ENCODE data around the gene FSTL4. TPM values are rescaled to one million over a fixed set of nuclear protein-coding genes. Genes with fewer than 3 reads are reported as not detected.

FSTL4 gene
- total and polyA plus RNA-seq, 2 experiments from 2014 or later, result 1.4 to 2.8 TPM

DNA sequence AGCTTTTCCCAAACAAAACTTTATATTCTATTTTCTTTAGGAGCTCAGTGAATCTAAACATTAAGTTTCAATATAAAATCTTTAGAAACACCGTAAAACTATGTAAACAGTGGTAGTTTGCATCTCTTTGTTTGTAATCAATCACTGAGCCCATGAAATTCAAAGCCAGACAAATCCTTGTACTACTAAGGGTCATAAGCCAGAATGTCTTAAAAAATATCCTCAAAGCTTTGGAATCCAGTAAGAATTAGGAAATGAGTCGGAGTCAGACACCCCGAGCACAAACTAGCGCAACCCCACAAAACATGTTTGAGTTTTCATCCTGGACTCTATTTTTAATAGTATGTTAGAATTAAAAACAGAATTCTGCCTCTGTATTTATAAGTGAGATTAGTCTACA is 406.7 kb downstream of the FSTL4 start (continued):
- no peak for TF ChIP-seq EZH2phosphoT487 (IDR thresholded peaks at IDR 0.05; ENCODE audit: unreplicated experiment)
- TF ChIP-seq, protein P1, sequence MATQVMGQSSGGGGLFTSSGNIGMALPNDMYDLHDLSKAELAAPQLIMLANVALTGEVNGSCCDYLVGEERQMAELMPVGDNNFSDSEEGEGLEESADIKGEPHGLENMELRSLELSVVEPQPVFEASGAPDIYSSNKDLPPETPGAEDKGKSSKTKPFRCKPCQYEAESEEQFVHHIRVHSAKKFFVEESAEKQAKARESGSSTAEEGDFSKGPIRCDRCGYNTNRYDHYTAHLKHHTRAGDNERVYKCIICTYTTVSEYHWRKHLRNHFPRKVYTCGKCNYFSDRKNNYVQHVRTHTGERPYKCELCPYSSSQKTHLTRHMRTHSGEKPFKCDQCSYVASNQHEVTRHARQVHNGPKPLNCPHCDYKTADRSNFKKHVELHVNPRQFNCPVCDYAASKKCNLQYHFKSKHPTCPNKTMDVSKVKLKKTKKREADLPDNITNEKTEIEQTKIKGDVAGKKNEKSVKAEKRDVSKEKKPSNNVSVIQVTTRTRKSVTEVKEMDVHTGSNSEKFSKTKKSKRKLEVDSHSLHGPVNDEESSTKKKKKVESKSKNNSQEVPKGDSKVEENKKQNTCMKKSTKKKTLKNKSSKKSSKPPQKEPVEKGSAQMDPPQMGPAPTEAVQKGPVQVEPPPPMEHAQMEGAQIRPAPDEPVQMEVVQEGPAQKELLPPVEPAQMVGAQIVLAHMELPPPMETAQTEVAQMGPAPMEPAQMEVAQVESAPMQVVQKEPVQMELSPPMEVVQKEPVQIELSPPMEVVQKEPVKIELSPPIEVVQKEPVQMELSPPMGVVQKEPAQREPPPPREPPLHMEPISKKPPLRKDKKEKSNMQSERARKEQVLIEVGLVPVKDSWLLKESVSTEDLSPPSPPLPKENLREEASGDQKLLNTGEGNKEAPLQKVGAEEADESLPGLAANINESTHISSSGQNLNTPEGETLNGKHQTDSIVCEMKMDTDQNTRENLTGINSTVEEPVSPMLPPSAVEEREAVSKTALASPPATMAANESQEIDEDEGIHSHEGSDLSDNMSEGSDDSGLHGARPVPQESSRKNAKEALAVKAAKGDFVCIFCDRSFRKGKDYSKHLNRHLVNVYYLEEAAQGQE (IDR thresholded peaks at IDR 0.05; ENCODE audit: unreplicated experiment), result no peak
- TF ChIP-seq, protein P2, sequence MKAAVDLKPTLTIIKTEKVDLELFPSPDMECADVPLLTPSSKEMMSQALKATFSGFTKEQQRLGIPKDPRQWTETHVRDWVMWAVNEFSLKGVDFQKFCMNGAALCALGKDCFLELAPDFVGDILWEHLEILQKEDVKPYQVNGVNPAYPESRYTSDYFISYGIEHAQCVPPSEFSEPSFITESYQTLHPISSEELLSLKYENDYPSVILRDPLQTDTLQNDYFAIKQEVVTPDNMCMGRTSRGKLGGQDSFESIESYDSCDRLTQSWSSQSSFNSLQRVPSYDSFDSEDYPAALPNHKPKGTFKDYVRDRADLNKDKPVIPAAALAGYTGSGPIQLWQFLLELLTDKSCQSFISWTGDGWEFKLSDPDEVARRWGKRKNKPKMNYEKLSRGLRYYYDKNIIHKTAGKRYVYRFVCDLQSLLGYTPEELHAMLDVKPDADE (IDR thresholded peaks at IDR 0.05), result no peak
- no peak for TF ChIP-seq JUNB (IDR thresholded peaks at IDR 0.05; ENCODE audit: unreplicated experiment)
- no peak for TF ChIP-seq POLR2AphosphoS5 (IDR thresholded peaks at IDR 0.05; ENCODE audit: low read depth)
- TF ChIP-seq EZH2 (IDR thresholded peaks at IDR 0.05; ENCODE audit: low read depth, unreplicated experiment), result no peak

DNA sequence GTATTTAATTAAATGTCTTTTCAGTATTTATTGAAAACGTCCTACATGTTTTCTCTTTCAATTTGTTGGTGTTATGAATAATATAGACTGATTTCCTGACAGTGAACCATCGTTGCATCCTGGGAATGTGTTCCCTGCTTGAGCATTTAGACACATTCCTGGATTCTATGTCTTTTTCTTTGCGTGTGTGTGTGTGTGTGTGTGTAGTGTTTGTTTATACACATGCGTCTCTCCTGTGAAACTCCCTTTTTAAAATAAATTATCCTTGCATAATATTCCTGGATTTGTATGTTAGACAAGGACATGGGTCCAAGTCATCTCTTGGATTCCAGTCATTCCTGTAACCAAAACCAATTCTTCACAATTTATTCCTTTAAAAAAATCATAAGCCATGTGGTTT is 407.1 kb downstream of the FSTL4 start:
- H3K4me1 ChIP-seq (ENCODE audit: insufficient read depth), result no peaks in the 10 kb centered on the region

More for the DNA sequence above, 407.1 kb downstream of the FSTL4 start:
- Mint-ChIP-seq H3K27ac (no peak overlapping the region), H3K27me3 (ENCODE audit: insufficient read depth, low read depth, poor library complexity) (no peaks in the 10 kb centered on the region), H3K36me3 (ENCODE audit: low read depth) (no peaks in the 10 kb centered on the region), H3K9me3 (no peaks in the 10 kb centered on the region), H3K4me1 (no peaks in the 10 kb centered on the region), H3K4me3 (no peak overlapping the region)
- ATAC-seq (no peak), DNase-seq (ENCODE audit: low spot score) (no peak)
- Histone ChIP-seq H4K20me1 (replicated peaks; ENCODE audit: insufficient read depth) (no peaks in the 10 kb centered on the region), H3K27ac (ENCODE audit: low read depth) (no peak overlapping the region), H3K4me3 (no peak overlapping the region), H3K36me3 (ENCODE audit: insufficient read depth) (no peaks in the 10 kb centered on the region), H2AFZ (no peak overlapping the region), H3K9me2 (ENCODE audit: insufficient read depth) (no peaks in the 10 kb centered on the region), H3K27me3 (ENCODE audit: insufficient read depth) (no peaks in the 10 kb centered on the region), H3K79me2 (replicated peaks; ENCODE audit: insufficient read depth) (no peaks in the 10 kb centered on the region), H3F3A (replicated peaks; ENCODE audit: low read depth) (no peaks in the 10 kb centered on the region), H3K4me2 (no peak overlapping the region)
- TF ChIP-seq EZH2 (IDR thresholded peaks at IDR 0.05; ENCODE audit: low read depth, unreplicated experiment), result no peak
- no peak for TF ChIP-seq EZH2phosphoT487 (IDR thresholded peaks at IDR 0.05; ENCODE audit: unreplicated experiment)
- TF ChIP-seq CREB1 (CRISPR knock-in tag; IDR thresholded peaks at IDR 0.05; ENCODE audit: low read depth), result no peak
- TF ChIP-seq JUNB (IDR thresholded peaks at IDR 0.05; ENCODE audit: unreplicated experiment), result no peak
- TF ChIP-seq, protein P3, sequence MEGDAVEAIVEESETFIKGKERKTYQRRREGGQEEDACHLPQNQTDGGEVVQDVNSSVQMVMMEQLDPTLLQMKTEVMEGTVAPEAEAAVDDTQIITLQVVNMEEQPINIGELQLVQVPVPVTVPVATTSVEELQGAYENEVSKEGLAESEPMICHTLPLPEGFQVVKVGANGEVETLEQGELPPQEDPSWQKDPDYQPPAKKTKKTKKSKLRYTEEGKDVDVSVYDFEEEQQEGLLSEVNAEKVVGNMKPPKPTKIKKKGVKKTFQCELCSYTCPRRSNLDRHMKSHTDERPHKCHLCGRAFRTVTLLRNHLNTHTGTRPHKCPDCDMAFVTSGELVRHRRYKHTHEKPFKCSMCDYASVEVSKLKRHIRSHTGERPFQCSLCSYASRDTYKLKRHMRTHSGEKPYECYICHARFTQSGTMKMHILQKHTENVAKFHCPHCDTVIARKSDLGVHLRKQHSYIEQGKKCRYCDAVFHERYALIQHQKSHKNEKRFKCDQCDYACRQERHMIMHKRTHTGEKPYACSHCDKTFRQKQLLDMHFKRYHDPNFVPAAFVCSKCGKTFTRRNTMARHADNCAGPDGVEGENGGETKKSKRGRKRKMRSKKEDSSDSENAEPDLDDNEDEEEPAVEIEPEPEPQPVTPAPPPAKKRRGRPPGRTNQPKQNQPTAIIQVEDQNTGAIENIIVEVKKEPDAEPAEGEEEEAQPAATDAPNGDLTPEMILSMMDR (conservative IDR thresholded peaks at IDR 0.05; ENCODE audit: low read depth in 2 of 2), result no peak
- TF ChIP-seq, protein P4, sequence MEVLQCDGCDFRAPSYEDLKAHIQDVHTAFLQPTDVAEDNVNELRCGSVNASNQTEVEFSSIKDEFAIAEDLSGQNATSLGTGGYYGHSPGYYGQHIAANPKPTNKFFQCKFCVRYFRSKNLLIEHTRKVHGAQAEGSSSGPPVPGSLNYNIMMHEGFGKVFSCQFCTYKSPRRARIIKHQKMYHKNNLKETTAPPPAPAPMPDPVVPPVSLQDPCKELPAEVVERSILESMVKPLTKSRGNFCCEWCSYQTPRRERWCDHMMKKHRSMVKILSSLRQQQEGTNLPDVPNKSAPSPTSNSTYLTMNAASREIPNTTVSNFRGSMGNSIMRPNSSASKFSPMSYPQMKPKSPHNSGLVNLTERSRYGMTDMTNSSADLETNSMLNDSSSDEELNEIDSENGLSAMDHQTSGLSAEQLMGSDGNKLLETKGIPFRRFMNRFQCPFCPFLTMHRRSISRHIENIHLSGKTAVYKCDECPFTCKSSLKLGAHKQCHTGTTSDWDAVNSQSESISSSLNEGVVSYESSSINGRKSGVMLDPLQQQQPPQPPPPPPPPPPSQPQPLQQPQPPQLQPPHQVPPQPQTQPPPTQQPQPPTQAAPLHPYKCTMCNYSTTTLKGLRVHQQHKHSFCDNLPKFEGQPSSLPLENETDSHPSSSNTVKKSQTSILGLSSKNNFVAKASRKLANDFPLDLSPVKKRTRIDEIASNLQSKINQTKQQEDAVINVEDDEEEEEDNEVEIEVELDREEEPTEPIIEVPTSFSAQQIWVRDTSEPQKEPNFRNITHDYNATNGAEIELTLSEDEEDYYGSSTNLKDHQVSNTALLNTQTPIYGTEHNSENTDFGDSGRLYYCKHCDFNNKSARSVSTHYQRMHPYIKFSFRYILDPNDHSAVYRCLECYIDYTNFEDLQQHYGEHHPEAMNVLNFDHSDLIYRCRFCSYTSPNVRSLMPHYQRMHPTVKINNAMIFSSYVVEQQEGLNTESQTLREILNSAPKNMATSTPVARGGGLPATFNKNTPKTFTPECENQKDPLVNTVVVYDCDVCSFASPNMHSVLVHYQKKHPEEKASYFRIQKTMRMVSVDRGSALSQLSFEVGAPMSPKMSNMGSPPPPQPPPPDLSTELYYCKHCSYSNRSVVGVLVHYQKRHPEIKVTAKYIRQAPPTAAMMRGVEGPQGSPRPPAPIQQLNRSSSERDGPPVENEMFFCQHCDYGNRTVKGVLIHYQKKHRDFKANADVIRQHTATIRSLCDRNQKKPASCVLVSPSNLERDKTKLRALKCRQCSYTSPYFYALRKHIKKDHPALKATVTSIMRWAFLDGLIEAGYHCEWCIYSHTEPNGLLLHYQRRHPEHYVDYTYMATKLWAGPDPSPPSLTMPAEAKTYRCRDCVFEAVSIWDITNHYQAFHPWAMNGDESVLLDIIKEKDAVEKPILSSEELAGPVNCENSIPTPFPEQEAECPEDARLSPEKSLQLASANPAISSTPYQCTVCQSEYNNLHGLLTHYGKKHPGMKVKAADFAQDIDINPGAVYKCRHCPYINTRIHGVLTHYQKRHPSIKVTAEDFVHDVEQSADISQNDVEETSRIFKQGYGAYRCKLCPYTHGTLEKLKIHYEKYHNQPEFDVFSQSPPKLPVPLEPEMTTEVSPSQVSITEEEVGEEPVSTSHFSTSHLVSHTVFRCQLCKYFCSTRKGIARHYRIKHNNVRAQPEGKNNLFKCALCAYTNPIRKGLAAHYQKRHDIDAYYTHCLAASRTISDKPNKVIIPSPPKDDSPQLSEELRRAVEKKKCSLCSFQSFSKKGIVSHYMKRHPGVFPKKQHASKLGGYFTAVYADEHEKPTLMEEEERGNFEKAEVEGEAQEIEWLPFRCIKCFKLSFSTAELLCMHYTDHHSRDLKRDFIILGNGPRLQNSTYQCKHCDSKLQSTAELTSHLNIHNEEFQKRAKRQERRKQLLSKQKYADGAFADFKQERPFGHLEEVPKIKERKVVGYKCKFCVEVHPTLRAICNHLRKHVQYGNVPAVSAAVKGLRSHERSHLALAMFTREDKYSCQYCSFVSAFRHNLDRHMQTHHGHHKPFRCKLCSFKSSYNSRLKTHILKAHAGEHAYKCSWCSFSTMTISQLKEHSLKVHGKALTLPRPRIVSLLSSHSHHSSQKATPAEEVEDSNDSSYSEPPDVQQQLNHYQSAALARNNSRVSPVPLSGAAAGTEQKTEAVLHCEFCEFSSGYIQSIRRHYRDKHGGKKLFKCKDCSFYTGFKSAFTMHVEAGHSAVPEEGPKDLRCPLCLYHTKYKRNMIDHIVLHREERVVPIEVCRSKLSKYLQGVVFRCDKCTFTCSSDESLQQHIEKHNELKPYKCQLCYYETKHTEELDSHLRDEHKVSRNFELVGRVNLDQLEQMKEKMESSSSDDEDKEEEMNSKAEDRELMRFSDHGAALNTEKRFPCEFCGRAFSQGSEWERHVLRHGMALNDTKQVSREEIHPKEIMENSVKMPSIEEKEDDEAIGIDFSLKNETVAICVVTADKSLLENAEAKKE (CRISPR knock-in tag; IDR thresholded peaks at IDR 0.05), result no peak
- no peak for TF ChIP-seq ZNF114 (CRISPR knock-in tag; IDR thresholded peaks at IDR 0.05)
- no peak for TF ChIP-seq POLR2AphosphoS5 (IDR thresholded peaks at IDR 0.05; ENCODE audit: low read depth)
- TF ChIP-seq, protein P2 (IDR thresholded peaks at IDR 0.05), result no peak
